Body of pancreas (tissue), 4 donors: ENCODE measurements around the gene ZFP28.

Source experiments
- POLR2A ChIP-seq, 3 donors: fragments of 450-650 bp; IDR thresholded peaks; one replicate each; pipeline ENCODE4 v1.6.1; 2016; ENCODE audit warnings: antibody characterized with exemption in 3 of 3, mild to moderate bottlenecking in 2 of 3
- TF ChIP-seq, protein P1 (sequence below), 7 experiments: fragments of 450-650 bp in 4 of 7; fragments of 200-600 bp in 3 of 7; sonication (generic) in 3 of 7; IDR thresholded peaks; one replicate each; pipeline ENCODE4 v1.5.1; 2016 to 2019; ENCODE audit warnings: antibody characterized with exemption in 7 of 7

DNA sequence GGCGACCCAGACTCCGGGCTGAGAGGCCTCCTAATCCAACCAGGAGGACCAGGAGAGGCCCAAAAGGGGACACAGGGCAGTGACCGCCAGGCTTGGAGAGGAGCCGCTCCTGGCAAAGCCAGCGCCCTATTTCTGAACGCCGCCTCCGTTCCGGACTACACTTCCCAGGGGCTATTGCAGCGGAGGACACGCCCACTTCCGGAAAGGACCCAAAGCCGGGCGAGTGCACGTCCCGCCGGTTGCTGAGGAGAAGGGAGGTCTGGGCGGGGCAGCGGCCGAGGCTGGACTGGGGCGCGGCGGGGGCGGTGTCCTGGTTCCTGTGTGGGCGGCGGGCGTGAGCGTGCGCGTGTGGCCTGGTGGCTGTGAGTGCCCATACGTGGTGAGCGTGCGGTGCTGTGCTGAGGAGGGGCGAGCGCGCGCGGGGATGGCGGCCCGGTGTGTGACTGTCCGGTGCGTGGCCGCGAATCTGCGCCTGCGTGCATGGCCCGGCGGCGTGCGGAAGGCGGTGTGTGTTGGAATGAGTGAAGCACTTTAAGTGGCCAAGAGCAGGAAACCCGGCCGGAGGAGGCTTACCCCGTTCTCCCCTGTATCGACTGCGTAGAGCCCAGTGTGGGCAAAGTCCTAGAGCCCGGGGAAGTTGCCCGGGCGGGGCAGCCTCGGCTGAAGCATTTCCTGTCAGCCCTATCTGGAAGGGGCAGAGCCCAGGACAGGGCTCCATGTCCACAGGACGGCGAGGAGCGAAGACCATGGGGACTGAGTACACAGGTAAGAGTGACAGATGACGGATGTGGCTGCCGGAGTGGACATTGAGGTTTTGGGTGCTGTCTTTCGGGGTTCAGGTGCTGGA lies 28.7 kb downstream of the ZFP28 start, which contains the start of gene ZNF470:
- TF ChIP-seq, protein P1, sequence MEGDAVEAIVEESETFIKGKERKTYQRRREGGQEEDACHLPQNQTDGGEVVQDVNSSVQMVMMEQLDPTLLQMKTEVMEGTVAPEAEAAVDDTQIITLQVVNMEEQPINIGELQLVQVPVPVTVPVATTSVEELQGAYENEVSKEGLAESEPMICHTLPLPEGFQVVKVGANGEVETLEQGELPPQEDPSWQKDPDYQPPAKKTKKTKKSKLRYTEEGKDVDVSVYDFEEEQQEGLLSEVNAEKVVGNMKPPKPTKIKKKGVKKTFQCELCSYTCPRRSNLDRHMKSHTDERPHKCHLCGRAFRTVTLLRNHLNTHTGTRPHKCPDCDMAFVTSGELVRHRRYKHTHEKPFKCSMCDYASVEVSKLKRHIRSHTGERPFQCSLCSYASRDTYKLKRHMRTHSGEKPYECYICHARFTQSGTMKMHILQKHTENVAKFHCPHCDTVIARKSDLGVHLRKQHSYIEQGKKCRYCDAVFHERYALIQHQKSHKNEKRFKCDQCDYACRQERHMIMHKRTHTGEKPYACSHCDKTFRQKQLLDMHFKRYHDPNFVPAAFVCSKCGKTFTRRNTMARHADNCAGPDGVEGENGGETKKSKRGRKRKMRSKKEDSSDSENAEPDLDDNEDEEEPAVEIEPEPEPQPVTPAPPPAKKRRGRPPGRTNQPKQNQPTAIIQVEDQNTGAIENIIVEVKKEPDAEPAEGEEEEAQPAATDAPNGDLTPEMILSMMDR (IDR thresholded peaks at IDR 0.05) = no peak
- TF ChIP-seq POLR2A (IDR thresholded peaks at IDR 0.05) = peak; percentile 13 to 66 (median 65)
